Stimulated activated CD8-positive, alpha-beta memory T cell treated with anti-CD3 and anti-CD28 coated beads, Interleukin-4, amount 100 ng/mL, for 1 hour (primary cell): ENCODE results near the gene ARL5C.

ENCODE experiments used
- DNase-seq, 2 donors: peaks; one replicate each; pipeline ENCODE4 v3.0.0-alpha.2; 2020; ENCODE audit warnings: low read depth in 2 of 2, low spot score in 1 of 2

The ARL5C gene

DNA sequence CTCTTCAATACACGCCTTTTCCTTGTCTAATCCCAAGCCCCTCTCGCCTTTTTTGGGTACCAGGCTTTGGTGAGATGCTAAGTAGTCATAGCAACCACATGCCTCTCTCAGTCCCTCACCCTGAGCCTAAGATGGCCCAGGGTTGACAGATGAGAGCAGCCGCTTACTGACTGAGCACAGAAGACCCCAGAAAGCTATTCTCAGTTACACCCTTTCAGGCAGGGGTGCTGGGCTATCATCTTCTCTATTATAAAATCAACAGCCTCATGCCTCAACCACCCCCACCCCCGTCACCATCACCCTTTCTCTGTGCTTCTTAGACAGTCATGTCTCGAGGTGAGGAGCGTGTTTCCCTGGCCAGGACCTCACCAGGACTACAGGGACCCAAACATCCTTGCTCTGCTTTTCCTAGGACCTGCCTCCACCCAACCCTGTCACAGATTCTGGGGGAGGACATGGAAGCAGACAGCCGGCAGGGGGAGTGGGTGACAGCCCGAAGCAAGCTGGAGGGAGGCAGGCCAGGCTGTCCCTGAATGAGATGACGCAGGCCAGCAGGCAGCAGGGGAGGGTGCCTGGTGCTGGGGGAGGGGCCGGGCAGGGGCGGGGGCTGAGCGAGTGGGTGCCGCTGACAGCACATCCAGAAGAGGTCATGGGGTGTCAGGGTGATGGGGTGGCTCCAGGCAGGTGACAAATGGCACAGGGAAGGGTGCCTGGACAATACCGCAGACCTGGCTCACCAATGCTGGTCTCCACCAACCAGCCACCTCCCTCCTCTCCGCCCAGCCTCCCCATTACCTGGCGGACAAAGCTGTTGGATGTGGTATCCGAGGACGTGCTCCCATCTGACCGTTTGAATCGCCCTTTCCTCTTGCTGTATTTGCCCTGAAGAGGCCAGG is 28.4 kb upstream of the ARL5C start:
- DNase-seq = no peak

- no peak for DNase-seq
Observed at GRCh38 chr17:39193346-39193745, 27.4 kb upstream of the ARL5C start.

GRCh38 chr17:39192901-39193300 is 26.9 kb upstream of the ARL5C start:
- no peak for DNase-seq

DNA sequence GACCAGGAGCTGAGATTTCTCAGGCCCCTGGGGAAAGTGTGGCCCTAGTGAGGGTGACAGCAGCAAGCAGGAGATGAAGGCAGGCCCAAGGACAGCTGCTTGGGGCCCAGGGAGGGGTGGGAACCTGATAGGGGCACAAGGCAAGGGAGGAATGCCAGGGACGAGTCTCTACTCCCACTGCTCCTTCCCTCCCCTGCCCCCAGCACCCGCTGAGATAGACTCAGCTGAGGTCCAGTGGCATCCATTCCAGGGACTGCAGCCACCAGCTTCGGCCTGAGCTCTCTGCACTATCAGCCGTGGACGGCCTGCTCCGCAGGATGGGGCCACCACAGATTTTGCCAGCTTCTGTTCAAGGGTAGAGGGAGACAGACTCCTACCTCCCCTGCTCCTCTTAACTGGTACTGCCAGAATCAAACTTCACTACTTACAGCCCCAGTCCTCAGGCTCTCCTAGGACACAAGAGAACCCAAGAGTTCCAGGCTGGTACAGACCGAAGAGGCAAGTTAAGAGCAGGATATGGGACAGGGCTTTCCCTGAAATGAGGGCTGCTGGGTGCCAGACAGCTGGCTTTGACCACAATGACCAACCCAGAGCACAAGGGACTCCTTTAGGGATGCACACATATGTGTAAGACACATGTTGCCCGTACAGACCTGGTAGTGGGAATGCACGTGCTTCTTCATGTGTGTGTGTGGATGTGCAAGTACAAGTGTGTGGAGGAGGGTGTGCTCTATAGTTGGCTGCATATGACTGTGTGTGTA is 26.0 kb upstream of the ARL5C start:
- no peak for DNase-seq

GRCh38 chr17:39187152-39187830 is 21.3 kb upstream of the ARL5C start:
- no peak for DNase-seq

DNA sequence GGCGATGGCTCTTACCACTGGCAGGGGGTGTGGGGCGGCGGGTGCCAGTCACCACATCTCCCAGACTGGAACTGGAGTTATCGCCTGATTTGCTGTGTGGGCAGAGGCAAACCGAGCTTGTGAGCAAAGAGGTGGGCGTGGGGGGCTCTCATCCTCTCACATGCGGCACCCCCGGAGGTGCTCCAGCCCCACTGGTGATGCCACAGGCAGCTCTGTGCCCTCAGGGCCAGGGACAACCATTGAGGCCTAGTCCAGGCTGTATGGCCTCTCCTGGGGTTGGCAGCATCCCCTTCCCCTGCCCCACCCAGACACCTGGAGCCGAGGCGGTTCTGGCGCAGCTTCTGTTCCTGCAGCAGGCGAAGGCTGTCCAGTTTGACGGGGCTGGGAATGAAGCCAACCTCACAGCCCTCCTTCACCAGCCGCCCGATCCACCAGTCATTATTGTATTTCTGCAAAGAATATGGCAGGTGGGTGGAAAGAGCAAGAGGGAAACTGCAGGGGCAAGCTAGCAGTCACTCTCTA is 20.6 kb upstream of the ARL5C start:
- no peak for DNase-seq

DNA sequence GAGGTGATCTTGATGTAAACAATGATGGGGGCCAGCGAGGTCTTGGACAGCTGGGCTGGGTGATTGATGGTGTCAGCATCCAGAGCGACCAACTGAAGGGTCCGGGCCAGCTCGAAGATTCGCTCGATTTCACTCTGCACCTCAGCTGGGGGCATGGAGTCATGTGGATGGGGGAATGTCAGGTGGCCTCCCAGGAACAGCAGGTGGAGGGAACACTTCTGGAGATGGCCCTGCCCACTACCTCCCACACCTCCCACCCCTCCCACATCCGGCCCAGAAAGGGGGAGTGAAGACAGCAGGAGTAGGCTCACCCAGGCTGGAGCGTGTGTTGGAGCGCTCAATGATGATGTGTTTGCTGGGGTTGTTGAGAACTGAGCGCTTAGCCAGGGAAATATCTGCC is 17.8 kb upstream of the ARL5C start:
- DNase-seq = no peak

DNA sequence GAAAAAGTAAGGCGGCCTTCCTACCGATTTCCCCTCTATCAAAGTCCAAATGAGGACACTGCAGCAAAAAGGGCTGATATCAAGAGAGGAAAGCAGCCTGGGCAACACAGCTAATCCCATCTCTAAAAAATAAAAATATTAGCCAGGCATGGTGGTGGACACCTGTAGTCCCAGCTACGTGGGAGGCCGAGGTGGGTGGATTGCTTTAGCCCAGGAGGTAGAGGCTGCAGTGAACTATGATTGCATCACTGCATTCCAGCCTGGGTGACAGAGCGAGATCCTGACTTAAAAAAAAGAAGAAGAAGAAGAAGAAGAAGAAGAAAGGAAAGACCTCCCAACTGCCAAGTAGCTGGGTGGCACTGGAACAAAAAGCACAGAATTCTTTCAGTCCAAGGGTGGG is 17.1 kb upstream of the ARL5C start:
- DNase-seq = no peak

DNA sequence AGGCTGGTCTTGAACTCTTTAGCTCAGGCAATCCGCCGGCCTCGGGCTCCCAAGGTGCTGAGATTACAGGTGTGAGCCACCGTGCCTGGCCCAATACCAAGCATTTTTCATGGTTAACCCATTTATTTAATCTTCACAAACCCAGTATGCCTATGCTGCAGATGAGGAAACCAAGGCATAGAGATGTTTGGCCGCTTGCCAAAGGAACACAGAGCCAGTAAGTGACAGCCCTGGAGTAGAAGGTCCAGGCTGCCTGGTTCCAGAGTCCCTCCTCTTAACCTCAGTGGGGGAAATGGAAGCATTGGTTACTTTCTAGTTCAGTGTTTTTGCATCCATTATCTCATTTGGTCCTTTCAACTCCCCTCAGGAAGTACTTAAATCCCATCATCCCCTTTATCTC is 15.3 kb upstream of the ARL5C start:
- no peak for DNase-seq

DNA sequence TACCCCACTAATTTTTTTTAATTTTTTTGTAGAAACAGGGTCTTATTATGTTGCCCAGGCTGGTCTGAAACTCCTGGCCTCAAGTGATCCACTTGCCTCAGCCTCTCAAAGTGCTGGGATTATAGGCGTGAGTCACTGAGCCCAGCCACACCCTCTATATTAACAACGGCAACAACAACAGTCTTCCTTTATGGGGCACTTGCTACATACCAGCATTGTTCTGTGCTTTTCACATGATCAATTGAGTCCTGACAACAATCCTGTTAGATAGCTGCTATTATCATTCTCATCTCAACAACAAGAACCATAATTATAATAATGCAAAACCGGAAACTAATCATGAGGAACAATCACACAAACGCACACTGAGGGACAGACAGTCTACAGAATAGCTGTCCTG is 12.6 kb upstream of the ARL5C start:
- DNase-seq = no peak

GRCh38 chr17:39177256-39177655 is 11.3 kb upstream of the ARL5C start:
- DNase-seq = no peak

DNA sequence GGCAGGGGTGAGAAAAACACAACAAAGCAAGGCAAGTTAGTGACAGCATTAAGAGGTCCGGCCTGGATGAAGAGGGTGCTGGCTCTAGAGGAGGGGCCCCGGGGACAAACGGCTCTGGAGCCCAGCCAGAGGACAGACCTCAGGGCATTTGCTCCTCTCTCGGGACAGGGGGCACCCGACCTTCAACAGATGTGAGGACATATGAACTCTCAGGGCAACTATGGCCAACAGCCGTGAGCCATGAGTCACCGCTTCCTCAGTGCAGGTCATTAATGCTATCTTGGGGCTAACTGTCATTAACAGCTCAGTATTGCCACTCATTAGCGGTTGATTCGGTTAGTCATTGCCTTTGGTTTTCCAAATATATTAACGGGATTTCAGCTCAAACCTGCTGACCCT is 9.7 kb upstream of the ARL5C start:
- no peak for DNase-seq

DNA sequence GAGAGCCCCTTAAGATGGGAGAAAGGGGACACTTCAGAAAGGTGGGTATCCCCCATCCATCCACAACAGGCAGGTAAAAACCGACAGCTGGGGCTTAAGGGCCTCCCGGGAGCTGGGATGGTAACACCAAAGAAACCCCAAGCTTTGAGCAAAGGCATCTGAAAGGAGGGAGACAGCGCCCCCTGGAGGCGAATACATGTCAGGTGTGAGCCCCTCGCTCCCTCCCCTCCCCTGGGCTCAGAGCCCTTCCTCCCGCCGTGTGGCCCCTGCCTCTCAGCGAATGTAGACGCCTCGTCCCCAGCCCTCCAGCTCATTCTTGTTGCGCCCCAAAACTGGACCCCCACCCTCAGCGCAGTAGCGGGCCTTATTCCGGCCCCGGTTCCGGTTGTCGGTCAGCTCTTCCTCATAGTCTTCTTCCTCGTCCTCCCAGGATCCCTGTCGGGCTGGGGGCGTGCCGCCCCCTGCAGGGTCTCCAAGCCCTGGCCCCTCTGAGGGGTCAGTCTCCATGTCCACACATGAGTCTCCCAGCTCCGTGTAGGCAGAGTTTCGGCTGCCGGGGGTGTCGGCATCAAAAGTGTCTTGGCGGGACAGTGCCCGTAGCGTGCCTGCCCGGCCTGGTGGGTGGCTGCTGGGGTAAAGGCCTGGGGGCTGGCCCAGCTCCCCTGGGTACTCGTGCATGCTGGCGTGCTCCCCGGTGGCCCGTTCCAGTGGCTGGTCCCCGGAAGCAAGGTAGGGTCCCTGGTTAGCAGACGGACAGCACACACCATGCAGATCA is 9.1 kb upstream of the ARL5C start:
- DNase-seq = peak; percentile 57 to 69

DNA sequence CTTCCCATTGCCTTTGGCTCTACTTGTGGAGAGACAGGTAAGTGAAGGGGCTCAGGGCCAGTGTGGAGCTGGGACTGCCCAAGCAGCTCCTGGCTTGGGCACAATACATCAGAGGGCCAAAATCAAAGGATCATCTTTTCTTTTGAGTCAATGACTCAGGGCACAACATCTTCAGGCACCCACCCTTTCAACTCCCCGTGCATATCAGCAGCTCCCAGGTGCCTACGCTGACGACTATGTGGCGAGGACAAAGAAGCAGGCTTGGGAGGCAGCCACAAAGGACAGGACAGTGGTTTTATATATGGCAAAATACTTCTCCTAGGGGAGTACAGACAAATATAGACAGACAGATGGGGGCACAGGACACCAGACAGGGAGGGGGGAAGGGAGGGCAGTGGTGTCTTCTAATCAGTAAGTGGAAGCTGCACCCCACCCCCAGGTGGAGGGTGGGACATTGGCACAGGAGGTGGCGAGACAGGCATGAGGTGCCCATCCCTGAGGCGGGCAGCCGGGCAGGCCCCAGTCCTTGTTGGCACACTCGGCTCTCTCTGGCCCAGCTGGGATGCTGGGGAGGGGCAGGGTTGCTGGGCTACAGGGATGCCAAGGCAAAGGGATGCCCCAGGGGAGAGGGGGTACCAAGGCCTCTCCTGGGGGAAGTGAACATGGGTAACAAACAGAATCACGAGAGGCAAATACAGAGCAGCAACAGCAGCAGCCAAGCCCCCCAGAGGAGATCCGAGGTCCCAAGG is 7.7 kb upstream of the ARL5C start:
- no peak for DNase-seq

- DNase-seq = no peak
Observed at GRCh38 chr17:39173080-39173479, 7.1 kb upstream of the ARL5C start.

- no peak for DNase-seq
Observed at GRCh38 chr17:39171933-39172332, 6.0 kb upstream of the ARL5C start.

DNA sequence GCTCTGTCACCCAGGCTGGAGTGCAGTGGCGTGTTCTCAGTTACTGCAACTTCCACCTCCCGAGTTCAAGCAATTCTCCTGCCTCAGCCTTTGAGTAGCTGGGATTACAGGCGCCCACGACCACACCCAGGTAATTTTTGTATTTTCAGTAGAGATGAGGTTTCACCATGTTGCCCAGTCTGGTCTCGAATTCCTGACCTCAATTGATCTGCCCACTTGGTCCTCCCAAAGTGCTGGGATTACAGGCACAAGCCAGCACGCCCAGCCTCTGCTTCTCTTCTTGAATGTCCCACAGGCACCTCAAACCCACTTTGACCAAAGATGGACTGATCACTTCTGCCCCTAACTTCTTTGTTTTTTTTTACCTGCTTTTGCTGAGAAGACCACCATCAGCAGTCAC is 4.6 kb upstream of the ARL5C start:
- no peak for DNase-seq

GRCh38 chr17:39170109-39170508 is 4.1 kb upstream of the ARL5C start:
- no peak for DNase-seq

GRCh38 chr17:39169518-39169917 is 3.6 kb upstream of the ARL5C start:
- no peak for DNase-seq

GRCh38 chr17:39169101-39169500 is 3.1 kb upstream of the ARL5C start:
- DNase-seq = no peak
